ENCODE results near the gene PGAP1. TPM values are rescaled to one million over a fixed set of nuclear protein-coding genes. Genes with fewer than 3 reads are reported as not detected.

PGAP1 gene
- total RNA-seq, 1 experiment from 2014 or later = 7.1 TPM

GRCh38 chr2:196853301-196854087 lies 73.0 kb downstream of the PGAP1 start:
- Histone ChIP-seq H3K36me3 (ENCODE audit: control insufficient read depth in 1 of 2, insufficient read depth in 2 of 2, low read length in 2 of 2) (no peaks in the 10 kb centered on the region), H4K20me1 (ENCODE audit: insufficient read depth) (no peaks in the 10 kb centered on the region), H3K4me1 (ENCODE audit: control insufficient read depth in 1 of 2, insufficient read depth in 2 of 2, low read length in 2 of 2) (no peaks in the 10 kb centered on the region), H3K4me3 (replicated peaks in 1 of 2; ENCODE audit: low read depth in 1 of 2, low read length in 2 of 2) (no peak overlapping the region), H3K27ac (ENCODE audit: low read depth, low read length) (no peak overlapping the region), H3K9me2 (ENCODE audit: insufficient read depth) (no peaks in the 10 kb centered on the region), H3K27me3 (ENCODE audit: insufficient read depth, low read length) (no peaks in the 10 kb centered on the region), H3K79me2 (ENCODE audit: insufficient read depth, low read length) (no peaks in the 10 kb centered on the region), H3K9ac (ENCODE audit: low read length) (no peak overlapping the region), H3K9me3 (ENCODE audit: control insufficient read depth in 1 of 2, insufficient read depth in 1 of 2, low read depth in 1 of 2, low read length in 2 of 2) (no peaks in the 10 kb centered on the region; a peak in 1 of 4 replicates), H2AFZ (ENCODE audit: low read depth, low read length, poor library complexity, severe bottlenecking) (no peak overlapping the region), H3K4me2 (ENCODE audit: low read length) (no peak overlapping the region)
- RAD21 ChIA-PET (ENCODE audit: low non-redundant PET in 1 of 2, low total read pairs in 2 of 2, uncharacterized antibody in 2 of 2, unreplicated experiment in 2 of 2) = no interaction called here
- POLR2A ChIA-PET = no interaction called here
- CTCF ChIA-PET = no interaction called here
- BruUV-seq (replicated peaks) = no TSS peak
- intact Hi-C loops (cut with micrococcal nuclease) = loop anchor here (5.0 to 10.0 kb wide), 2 partner anchors 311 to 524 kb away; no protein-coding TSS in a partner anchor
- DNase-seq (ENCODE audit: low read depth, low spot score) (no peak), ATAC-seq (no peak)
- TF ChIP-seq TCF7L2 (IDR thresholded peaks at IDR 0.05; ENCODE audit: borderline replicate concordance, extremely low read depth, insufficient read depth, insufficient read length) = no peak
- no peak for TF ChIP-seq POLR2AphosphoS5 (IDR thresholded peaks at IDR 0.05; ENCODE audit: low read depth, low read length)
- TF ChIP-seq CBX3 (IDR thresholded peaks at IDR 0.05; ENCODE audit: low read depth) = no peak
- no peak for TF ChIP-seq SP1 (IDR thresholded peaks at IDR 0.05; ENCODE audit: low read depth)
- TF ChIP-seq, protein P1, sequence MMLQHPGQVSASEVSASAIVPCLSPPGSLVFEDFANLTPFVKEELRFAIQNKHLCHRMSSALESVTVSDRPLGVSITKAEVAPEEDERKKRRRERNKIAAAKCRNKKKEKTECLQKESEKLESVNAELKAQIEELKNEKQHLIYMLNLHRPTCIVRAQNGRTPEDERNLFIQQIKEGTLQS (IDR thresholded peaks at IDR 0.05) = no peak
- no peak for TF ChIP-seq POLR2A (IDR thresholded peaks at IDR 0.05; ENCODE audit: borderline replicate concordance, extremely low read depth, insufficient read depth, insufficient read length)
- TF ChIP-seq EZH2 (IDR thresholded peaks at IDR 0.05) = no peak
- TF ChIP-seq ZNF274 (IDR thresholded peaks at IDR 0.05; ENCODE audit: low read depth, low read length) = no peak
- no peak for TF ChIP-seq JUND (IDR thresholded peaks at IDR 0.05)
- no peak for TF ChIP-seq EGR1 (IDR thresholded peaks at IDR 0.05; ENCODE audit: low read depth)

GRCh38 chr2:196851088-196851487 lies 75.4 kb downstream of the PGAP1 start:
- no peak overlapping the region for H3K27ac ChIP-seq (ENCODE audit: low read depth, low read length)
- CTCF ChIA-PET = no interaction called here
- H2AFZ ChIP-seq (ENCODE audit: low read depth, low read length, poor library complexity, severe bottlenecking) = no peak overlapping the region
- RAD21 ChIA-PET (ENCODE audit: low non-redundant PET in 1 of 2, low total read pairs in 2 of 2, uncharacterized antibody in 2 of 2, unreplicated experiment in 2 of 2) = no interaction called here
- no peak overlapping the region for H3K4me2 ChIP-seq (ENCODE audit: low read length)
- no peaks in the 10 kb centered on the region for H4K20me1 ChIP-seq (ENCODE audit: insufficient read depth)
- H3K79me2 ChIP-seq (ENCODE audit: insufficient read depth, low read length) = no peaks in the 10 kb centered on the region
- H3K4me1 ChIP-seq (ENCODE audit: control insufficient read depth in 1 of 2, insufficient read depth in 2 of 2, low read length in 2 of 2) = no peaks in the 10 kb centered on the region
- ATAC-seq = no peak
- no peaks in the 10 kb centered on the region for H3K27me3 ChIP-seq (ENCODE audit: insufficient read depth, low read length)
- POLR2A ChIA-PET = no interaction called here
- TF ChIP-seq ZNF274 (IDR thresholded peaks at IDR 0.05; ENCODE audit: low read depth, low read length) (no peak), JUND (IDR thresholded peaks at IDR 0.05) (no peak)
- no peak overlapping the region for H3K4me3 ChIP-seq (replicated peaks in 1 of 2; ENCODE audit: low read depth in 1 of 2, low read length in 2 of 2)
- no peak overlapping the region for H3K9ac ChIP-seq (ENCODE audit: low read length)
- intact Hi-C loops (cut with micrococcal nuclease) = loop anchor here (5.0 to 10.0 kb wide), 2 partner anchors 314 to 526 kb away; no protein-coding TSS in a partner anchor
- H3K36me3 ChIP-seq (ENCODE audit: control insufficient read depth in 1 of 2, insufficient read depth in 2 of 2, low read length in 2 of 2) = no peaks in the 10 kb centered on the region
- no peak for DNase-seq (ENCODE audit: low read depth, low spot score)
- no TSS peak for BruUV-seq (replicated peaks)
- no peaks in the 10 kb centered on the region for H3K9me3 ChIP-seq (ENCODE audit: control insufficient read depth in 1 of 2, insufficient read depth in 1 of 2, low read depth in 1 of 2, low read length in 2 of 2)
- H3K9me2 ChIP-seq (ENCODE audit: insufficient read depth) = no peaks in the 10 kb centered on the region
